ENCODE results near the gene PNPLA1. TPM values are rescaled to one million over a fixed set of nuclear protein-coding genes. Genes with fewer than 3 reads are reported as not detected.

PNPLA1 gene
- total RNA-seq, 1 donor from 2014 or later = not detected

- no peak for DNase-seq (ENCODE audit: low spot score)
- Histone ChIP-seq H3K36me3 (peaks cover 4% of the 10 kb centered on the region), H2AFZ (replicated peaks) (no peak overlapping the region), H3K9me3 (ENCODE audit: low read depth) (no peaks in the 10 kb centered on the region), H3K27me3 (no peaks in the 10 kb centered on the region), H3K4me3 (no peak overlapping the region), H3K4me1 (no peaks in the 10 kb centered on the region), H3K9ac (no peak overlapping the region), H4K20me1 (ENCODE audit: low read depth) (peaks cover 12% of the 10 kb centered on the region), H3K79me2 (ENCODE audit: low read depth) (no peaks in the 10 kb centered on the region), H3K4me2 (no peak overlapping the region), H3F3A (ENCODE audit: low read depth) (no peaks in the 10 kb centered on the region), H3K27ac (no peak overlapping the region)
- Mint-ChIP-seq H3K27me3 (ENCODE audit: insufficient read depth, low read depth) (peaks cover 3% of the 10 kb centered on the region), H3K27ac (no peak overlapping the region), H3K36me3 (peaks cover 28% of the 10 kb centered on the region), H3K9me3 (no peaks in the 10 kb centered on the region), H3K4me3 (no peak overlapping the region), H3K4me1 (peaks cover under 1% of the 10 kb centered on the region)
- TF ChIP-seq EZH2phosphoT487 (IDR thresholded peaks at IDR 0.05) (no peak), EZH2 (IDR thresholded peaks at IDR 0.05) (no peak), CTCF (IDR thresholded peaks at IDR 0.05) (no peak)
Observed at GRCh38 chr6:36230371-36230770, 39.5 kb upstream of the PNPLA1 start.

- peaks cover 2% of the 10 kb centered on the region for H3K36me3 ChIP-seq
- Mint-ChIP-seq H3K36me3 (peaks cover 20% of the 10 kb centered on the region), H3K4me3 (no peak overlapping the region), H3K27me3 (ENCODE audit: insufficient read depth, low read depth) (peaks cover 8% of the 10 kb centered on the region), H3K9me3 (no peaks in the 10 kb centered on the region), H3K4me1 (peaks cover 2% of the 10 kb centered on the region), H3K27ac (peak overlapping the region; percentile 6)
- DNase-seq (ENCODE audit: low spot score) = no peak
- H3K79me2 ChIP-seq (ENCODE audit: low read depth) = no peaks in the 10 kb centered on the region
- H3F3A ChIP-seq (ENCODE audit: low read depth) = no peaks in the 10 kb centered on the region
- no peak overlapping the region for H3K27ac ChIP-seq
- H3K27me3 ChIP-seq = no peaks in the 10 kb centered on the region
- H2AFZ ChIP-seq (replicated peaks) = no peak overlapping the region
- no peak overlapping the region for H3K4me2 ChIP-seq
- no peak overlapping the region for H3K4me3 ChIP-seq
- H3K9me3 ChIP-seq (ENCODE audit: low read depth) = no peaks in the 10 kb centered on the region
- no peak for TF ChIP-seq EZH2phosphoT487 (IDR thresholded peaks at IDR 0.05)
- no peak for TF ChIP-seq EZH2 (IDR thresholded peaks at IDR 0.05)
- TF ChIP-seq CTCF (IDR thresholded peaks at IDR 0.05) = no peak
- no peaks in the 10 kb centered on the region for H3K4me1 ChIP-seq
- H4K20me1 ChIP-seq (ENCODE audit: low read depth) = peaks cover 6% of the 10 kb centered on the region
- no peak overlapping the region for H3K9ac ChIP-seq
Observed at GRCh38 chr6:36232172-36232571, 37.7 kb upstream of the PNPLA1 start.

DNA sequence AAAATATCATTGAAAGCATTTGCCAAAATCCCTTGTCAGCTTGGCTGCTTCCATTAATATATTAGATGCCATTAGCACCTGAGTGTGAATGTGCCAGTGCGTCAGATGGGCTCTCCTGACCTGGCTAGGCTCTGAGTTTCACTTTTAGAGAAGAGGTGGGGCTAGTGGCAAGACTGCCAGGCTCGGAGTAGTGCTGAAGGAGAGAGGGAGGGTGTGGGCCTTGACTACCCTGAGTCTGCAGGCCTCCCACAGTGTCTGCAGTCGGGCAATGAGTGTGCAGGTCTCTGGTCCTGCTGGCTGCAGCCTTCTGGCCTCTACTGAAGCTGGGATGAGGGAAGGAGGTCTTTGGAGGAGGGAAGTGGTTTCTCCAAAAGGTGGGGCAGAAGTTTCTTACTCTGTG lies 34.6 kb upstream of the PNPLA1 start:
- Histone ChIP-seq H3F3A (ENCODE audit: low read depth) (no peaks in the 10 kb centered on the region), H3K27ac (no peak overlapping the region), H3K36me3 (no peaks in the 10 kb centered on the region), H3K9ac (no peak overlapping the region), H2AFZ (replicated peaks) (no peak overlapping the region), H3K9me3 (ENCODE audit: low read depth) (no peaks in the 10 kb centered on the region), H3K4me3 (no peak overlapping the region), H3K27me3 (no peaks in the 10 kb centered on the region), H3K79me2 (ENCODE audit: low read depth) (no peaks in the 10 kb centered on the region), H3K4me2 (no peak overlapping the region), H4K20me1 (ENCODE audit: low read depth) (no peaks in the 10 kb centered on the region), H3K4me1 (no peaks in the 10 kb centered on the region)
- H3K4me1 Mint-ChIP-seq = peaks cover 2% of the 10 kb centered on the region
- no peaks in the 10 kb centered on the region for H3K9me3 Mint-ChIP-seq
- peaks cover 6% of the 10 kb centered on the region for H3K27me3 Mint-ChIP-seq (ENCODE audit: insufficient read depth, low read depth)
- peaks cover 14% of the 10 kb centered on the region for H3K36me3 Mint-ChIP-seq
- DNase-seq (ENCODE audit: low spot score) = peak; percentile 10
- no peak overlapping the region for H3K4me3 Mint-ChIP-seq
- H3K27ac Mint-ChIP-seq = no peak overlapping the region
- TF ChIP-seq CTCF (IDR thresholded peaks at IDR 0.05) (no peak), EZH2phosphoT487 (IDR thresholded peaks at IDR 0.05) (no peak), EZH2 (IDR thresholded peaks at IDR 0.05) (no peak)

Measured in neural progenitor cell (in vitro differentiated cells).